Thyroid gland (tissue), 4 donors: ENCODE measurements around the gene ADAMTS13. TPM values are rescaled to one million over a fixed set of nuclear protein-coding genes. Genes with fewer than 3 reads are reported as not detected.
A peak's percentile ranks its signal among the peaks of the same experiment; 100 is the strongest.
"Not testable (repeated sequence)": the region's sequence is repeated elsewhere in the genome, so short reads cannot be mapped to it uniquely, and the experiment has no call there.

Source experiments
- DNase-seq, 2 donors: peaks; one replicate each; pipeline ENCODE4 v3.0.0-alpha.2; 2019
- H3K27ac ChIP-seq, 3 donors: fragments of 200-600 bp; sonication (generic); 1 replicate in 2 of 3; 2 replicates in 1 of 3; pipeline ENCODE4 v1.5.1; 2016 to 2019; ENCODE audit warnings: mild to moderate bottlenecking in 1 of 3, moderate library complexity in 1 of 3
- H3K27me3 ChIP-seq: fragments of 200-600 bp; sonication (generic); one replicate; pipeline ENCODE4 v1.5.1; 2019
- H3K36me3 ChIP-seq, 2 donors: fragments of 200-600 bp; sonication (generic); one replicate each; pipeline ENCODE4 v1.5.1; 2016 to 2019
- H3K4me1 ChIP-seq, 2 donors: fragments of 200-600 bp; sonication (generic); one replicate each; pipeline ENCODE4 v1.5.1; 2017 to 2019
- H3K4me3 ChIP-seq, 3 donors: fragments of 200-600 bp; sonication (generic); replicated peaks in 1 of 3; 1 replicate in 2 of 3; 2 replicates in 1 of 3; pipeline ENCODE4 v1.5.1; 2016; ENCODE audit warnings: mild to moderate bottlenecking in 1 of 3
- H3K9me3 ChIP-seq: fragments of 200-600 bp; sonication (generic); one replicate; pipeline ENCODE4 v1.5.1; 2017
- POLR2A ChIP-seq, 2 donors: fragments of 450-650 bp; IDR thresholded peaks; one replicate each; pipeline ENCODE4 v1.6.1; 2017; ENCODE audit warnings: antibody characterized with exemption in 2 of 2, mild to moderate bottlenecking in 2 of 2, moderate library complexity in 1 of 2
- WGBS, 2 donors: methylation state at CpG; one replicate each; pipeline ENCODE4 v1.1.5; 2017; 5-methylcytosine and 5-hydroxymethylcytosine counted together
- intact Hi-C: fragments of 100-400 bp; cut with DNase I; formaldehyde crosslinking; loops from one replicate; pipeline ENCODE4 v1.15.1; 2023
- total RNA-seq, 4 donors: library from RNA; depleted of rRNA; stranded (reverse); fragments of >200 nt; gene quantifications; one replicate each; pipeline ENCODE4 v1.2.3, GENCODE V29; 2016
- TF ChIP-seq, protein P1 (sequence below), 6 experiments: fragments of 200-600 bp in 3 of 6; fragments of 450-650 bp in 3 of 6; sonication (generic) in 3 of 6; IDR thresholded peaks; one replicate each; pipeline ENCODE4 v1.5.1; 2016 to 2019; ENCODE audit warnings: antibody characterized with exemption in 6 of 6, mild to moderate bottlenecking in 2 of 6, inconsistent platforms in 1 of 6, moderate library complexity in 1 of 6

Gene ADAMTS13
- 1 to 10 TPM; 1.5 to 2.8 (median 2.0) TPM for total RNA-seq

DNA sequence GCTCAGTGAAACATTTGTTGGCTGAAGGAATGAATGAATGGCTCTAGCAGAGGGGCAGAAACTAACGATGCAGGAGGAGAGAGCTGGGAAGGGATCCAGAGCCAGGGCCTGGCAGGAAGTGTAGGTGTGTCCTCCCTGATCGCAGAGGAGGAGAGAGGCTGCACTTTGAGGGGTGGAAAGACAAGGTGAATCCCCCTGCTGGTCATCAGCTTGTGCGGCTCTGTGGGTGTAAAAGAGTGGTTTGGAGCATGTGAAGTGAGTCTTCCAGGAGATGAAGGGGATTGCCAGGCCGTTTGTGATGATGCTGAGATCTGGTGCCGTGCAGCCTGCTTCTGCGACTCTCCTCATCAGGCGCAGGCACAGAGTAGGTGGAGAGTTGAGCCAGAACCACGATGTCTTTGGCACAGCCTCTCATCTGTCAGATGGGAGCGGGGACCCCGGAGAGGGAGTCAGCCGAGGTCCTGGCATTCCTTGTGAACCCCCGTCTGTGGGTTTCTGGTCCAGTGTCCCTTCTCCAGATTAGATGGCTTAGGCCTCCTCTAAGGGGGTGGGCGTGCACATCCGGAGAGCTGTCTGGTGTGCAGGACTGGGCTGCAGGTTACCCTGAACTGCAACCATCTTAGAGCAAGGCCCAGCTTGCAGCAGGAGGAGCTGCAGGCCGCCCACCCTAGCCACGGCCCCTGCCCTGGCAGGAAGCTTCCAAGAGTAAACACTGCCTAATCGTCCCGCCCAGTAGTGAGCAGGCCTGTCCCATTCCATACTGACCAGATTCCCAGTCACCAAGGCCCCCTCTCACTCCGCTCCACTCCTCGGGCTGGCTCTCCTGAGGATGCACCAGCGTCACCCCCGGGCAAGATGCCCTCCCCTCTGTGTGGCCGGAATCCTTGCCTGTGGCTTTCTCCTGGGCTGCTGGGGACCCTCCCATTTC lies at the start of gene ADAMTS13:
TSS of gene ADAMTS13 (plus strand) at position 753 of the 928 bp plus-strand sequence. CDS start at position 830, 77 bp downstream.
- intact Hi-C loops: no loop called here
- DNase-seq: no peak
- Histone ChIP-seq H3K4me3 (no peak within 1 kb of the TSS), H3K36me3 (no peaks in the 10 kb centered on the region), H3K27me3 (no peaks in the 10 kb centered on the region), H3K27ac (no peak within 1 kb of the TSS), H3K9me3 (no peaks in the 10 kb centered on the region), H3K4me1 (peaks cover 3 to 7% of the 10 kb centered on the region in 2 donors)
- 53 to 55% methylated on average over 20 to 22 of the region's 23 CpGs for WGBS, 2 donors
- TF ChIP-seq, protein P1, sequence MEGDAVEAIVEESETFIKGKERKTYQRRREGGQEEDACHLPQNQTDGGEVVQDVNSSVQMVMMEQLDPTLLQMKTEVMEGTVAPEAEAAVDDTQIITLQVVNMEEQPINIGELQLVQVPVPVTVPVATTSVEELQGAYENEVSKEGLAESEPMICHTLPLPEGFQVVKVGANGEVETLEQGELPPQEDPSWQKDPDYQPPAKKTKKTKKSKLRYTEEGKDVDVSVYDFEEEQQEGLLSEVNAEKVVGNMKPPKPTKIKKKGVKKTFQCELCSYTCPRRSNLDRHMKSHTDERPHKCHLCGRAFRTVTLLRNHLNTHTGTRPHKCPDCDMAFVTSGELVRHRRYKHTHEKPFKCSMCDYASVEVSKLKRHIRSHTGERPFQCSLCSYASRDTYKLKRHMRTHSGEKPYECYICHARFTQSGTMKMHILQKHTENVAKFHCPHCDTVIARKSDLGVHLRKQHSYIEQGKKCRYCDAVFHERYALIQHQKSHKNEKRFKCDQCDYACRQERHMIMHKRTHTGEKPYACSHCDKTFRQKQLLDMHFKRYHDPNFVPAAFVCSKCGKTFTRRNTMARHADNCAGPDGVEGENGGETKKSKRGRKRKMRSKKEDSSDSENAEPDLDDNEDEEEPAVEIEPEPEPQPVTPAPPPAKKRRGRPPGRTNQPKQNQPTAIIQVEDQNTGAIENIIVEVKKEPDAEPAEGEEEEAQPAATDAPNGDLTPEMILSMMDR (IDR thresholded peaks at IDR 0.05): no peak
- no peak for TF ChIP-seq POLR2A (IDR thresholded peaks at IDR 0.05)

DNA sequence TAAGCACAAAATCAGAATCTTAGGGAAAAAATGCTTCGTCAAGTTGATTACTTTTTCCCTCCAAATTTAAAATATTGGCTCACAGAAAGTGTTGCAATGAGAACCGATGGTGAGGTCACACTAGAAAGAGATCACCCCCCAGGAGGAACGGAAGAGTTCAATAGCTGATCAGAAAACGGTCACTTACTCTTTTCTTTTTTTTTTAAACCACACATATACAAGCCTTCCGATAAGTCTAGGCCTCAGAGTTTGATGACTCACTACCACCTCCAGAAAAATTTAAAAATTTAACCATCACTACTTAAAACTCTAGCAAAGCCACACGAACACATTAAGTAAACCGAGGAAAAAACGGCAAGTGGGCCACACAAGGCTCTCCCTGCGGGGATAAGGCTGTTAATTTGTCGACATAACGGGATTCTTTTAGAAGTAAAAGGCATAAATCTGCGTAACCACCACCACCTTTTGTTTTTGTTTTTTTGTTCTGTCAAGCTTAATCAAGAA lies 47.5 kb upstream of the ADAMTS13 start:
- H3K4me3 ChIP-seq: peak overlapping the region; percentile 48 to 97 (median 56)
- 26 to 31% methylated on average over 12 of the region's 12 CpGs for WGBS, 2 donors
- DNase-seq: no peak
- H3K36me3 ChIP-seq: peaks cover 0 to 6% of the 10 kb centered on the region in 2 donors
- intact Hi-C loops: loop anchor here (5.0 kb wide), 1 partner anchor 37 kb away; the partner anchor contains the start of gene SURF6
- peak overlapping the region in 1 of 3 donors; percentile 93 for H3K27ac ChIP-seq
- H3K4me1 ChIP-seq: peaks cover 37 to 52% of the 10 kb centered on the region in 2 donors
- no peaks in the 10 kb centered on the region for H3K9me3 ChIP-seq
- TF ChIP-seq, protein P1 (IDR thresholded peaks at IDR 0.05): no peak
- no peak for TF ChIP-seq POLR2A (IDR thresholded peaks at IDR 0.05)
- no peaks in the 10 kb centered on the region for H3K27me3 ChIP-seq

DNA sequence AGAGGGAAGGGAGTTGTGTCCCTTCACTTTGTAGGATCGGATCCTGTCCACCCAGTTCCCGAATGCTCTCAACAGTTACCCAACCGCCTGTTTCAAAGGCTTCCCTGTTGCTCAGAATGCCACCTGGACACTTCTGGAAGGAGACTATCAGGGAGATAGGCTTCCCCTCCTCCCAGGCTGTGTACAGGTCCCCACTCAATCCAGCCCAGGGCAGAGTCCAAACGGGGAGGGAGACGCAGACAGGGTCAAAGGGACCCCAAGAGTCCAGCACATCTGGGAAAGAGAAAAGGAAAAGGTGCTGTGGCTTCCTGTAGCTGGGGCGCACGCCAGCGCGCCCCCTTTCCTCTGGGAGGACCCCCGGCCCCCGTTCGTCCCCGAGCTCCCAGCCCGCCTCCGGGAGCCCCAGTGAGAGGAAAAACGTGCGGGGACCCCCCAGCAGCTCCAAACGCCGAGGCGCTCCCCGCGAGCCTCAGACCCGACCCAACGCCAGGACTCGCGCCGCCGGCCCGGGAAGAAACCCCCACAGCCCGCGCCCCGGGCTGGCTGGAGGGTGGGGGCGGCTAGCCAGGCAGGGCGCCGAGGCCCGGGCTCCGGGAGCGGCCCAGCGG lies 46.9 kb upstream of the ADAMTS13 start:
- WGBS, 2 donors: 1 to 2% methylated on average over 15 to 17 of the region's 39 CpGs
- H3K36me3 ChIP-seq: peaks cover 0 to 6% of the 10 kb centered on the region in 2 donors
- TF ChIP-seq, protein P1 (IDR thresholded peaks at IDR 0.05): no peak
- TF ChIP-seq POLR2A (IDR thresholded peaks at IDR 0.05): no peak
- intact Hi-C loops: loop anchor here (5.0 kb wide), 1 partner anchor 38 kb away; the partner anchor contains the start of gene SURF6
- peak overlapping the region; percentile 48 to 97 (median 56) for H3K4me3 ChIP-seq
- H3K4me1 ChIP-seq: peaks cover 37 to 47% of the 10 kb centered on the region in 2 donors
- H3K27me3 ChIP-seq: no peaks in the 10 kb centered on the region
- H3K9me3 ChIP-seq: no peaks in the 10 kb centered on the region
- DNase-seq: peak; percentile 17 to 22
- H3K27ac ChIP-seq: peak overlapping the region; percentile 81 to 93 (median 92)

DNA sequence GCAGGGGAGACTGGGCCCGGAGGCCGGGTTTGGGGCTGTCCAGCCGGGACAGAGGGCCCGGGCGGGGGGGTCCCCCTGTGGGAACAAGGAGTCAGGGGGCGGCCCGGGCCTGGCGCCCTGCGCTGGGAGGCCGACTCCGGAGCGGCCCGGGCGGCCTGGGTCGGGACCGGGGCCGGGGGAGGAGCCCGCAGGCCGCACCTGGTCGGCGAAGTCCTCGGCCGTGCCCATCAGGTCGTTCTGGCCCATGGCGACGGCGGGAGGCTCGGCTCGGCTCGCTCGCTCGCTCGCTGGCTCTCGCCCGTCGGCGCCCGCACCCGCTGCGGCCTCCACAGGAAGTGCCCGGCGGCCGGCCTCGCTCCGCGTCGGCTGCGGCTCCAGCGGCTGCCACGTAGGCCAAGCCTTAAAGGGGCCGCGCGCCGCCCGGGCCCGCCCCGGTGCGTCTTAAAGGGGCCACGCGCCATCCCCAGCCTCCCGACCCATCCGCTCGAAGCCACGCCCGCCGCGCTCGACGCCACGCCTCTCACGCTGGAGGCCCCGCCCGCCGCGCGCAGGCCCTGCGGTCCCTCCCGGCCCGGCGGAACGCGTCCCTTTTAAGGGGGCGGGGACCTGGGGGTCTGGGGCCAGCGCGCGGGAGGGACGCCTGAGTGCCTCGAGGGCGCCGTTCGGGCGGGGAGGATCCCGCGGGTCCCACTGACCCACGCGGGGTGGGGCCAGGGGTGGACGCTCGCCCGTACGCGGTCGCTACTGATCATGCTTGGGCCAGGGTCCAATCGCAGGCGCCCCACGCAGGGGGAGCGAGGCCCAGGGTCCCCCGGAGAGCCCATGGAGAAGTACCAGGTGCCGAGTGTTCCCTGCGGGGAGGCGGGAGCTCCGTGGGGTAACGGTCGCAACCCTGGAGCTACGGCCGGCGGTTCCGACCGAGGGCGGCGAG lies 46.2 kb upstream of the ADAMTS13 start, which contains the start of the genes STKLD1 and SURF4:
TSS of gene STKLD1 (plus strand) at position 643 of the 931 bp plus-strand sequence. CDS start at position 751, 108 bp downstream.
TSS of gene SURF4 (minus strand) at position 337 of the 931 bp plus-strand sequence. CDS start at position 246, 91 bp downstream.
- H3K4me1 ChIP-seq: peaks cover 34 to 42% of the 10 kb centered on the region in 2 donors
- DNase-seq: peak; percentile 95 to 96
- no peaks in the 10 kb centered on the region for H3K27me3 ChIP-seq
- H3K36me3 ChIP-seq: peaks cover 0 to 6% of the 10 kb centered on the region in 2 donors
- TF ChIP-seq, protein P1 (IDR thresholded peaks at IDR 0.05): peak in 1 of 6 experiments; percentile 36
- peak in 1 of 2 donors; percentile 92 for TF ChIP-seq POLR2A (IDR thresholded peaks at IDR 0.05)
- no peaks in the 10 kb centered on the region for H3K9me3 ChIP-seq
- 0 to 1% methylated on average over 24 to 33 of the region's 120 CpGs for WGBS, 2 donors
- H3K27ac ChIP-seq: peak within 1 kb of the TSS; percentile 81 to 93 (median 92)
- H3K4me3 ChIP-seq: peak within 1 kb of the TSS; percentile 56 to 97 (median 79)
- intact Hi-C loops: loop anchor here (5.0 kb wide), 1 partner anchor 39 kb away; the partner anchor contains the start of gene SURF6

DNA sequence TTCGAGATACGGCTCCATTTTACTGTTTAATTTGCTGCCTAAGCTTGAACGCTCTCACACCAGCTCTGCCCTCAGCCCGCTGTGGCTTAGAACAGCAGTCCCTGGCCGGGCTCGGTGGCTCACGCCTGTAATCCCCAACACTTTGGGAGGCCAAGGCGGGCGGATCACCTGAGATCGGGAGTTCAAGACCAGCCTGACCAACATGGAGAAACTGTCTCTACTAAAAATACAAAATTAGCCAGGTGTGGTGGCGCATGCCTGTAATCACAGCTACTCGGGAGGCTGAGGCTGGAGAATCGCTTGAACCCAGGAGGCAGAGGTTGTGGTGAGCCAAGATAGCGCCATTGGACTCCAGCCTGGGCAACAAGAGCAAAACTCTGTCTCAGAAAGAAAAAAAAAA lies 44.9 kb upstream of the ADAMTS13 start:
- not testable (repeated sequence) for DNase-seq, H3K36me3 ChIP-seq, H3K27me3 ChIP-seq, H3K9me3 ChIP-seq, H3K4me3 ChIP-seq, H3K27ac ChIP-seq
- 86% methylated on average over 14 of the region's 14 CpGs for WGBS, 2 donors
- intact Hi-C loops: loop anchor here (5.0 kb wide), 1 partner anchor 40 kb away; the partner anchor contains the start of gene SURF6
- peaks cover 21 to 30% of the 10 kb centered on the region in 2 donors for H3K4me1 ChIP-seq
